HG03342 (cell line): Measurements from ENCODE around the gene MAPK14.

Source experiments
- ATAC-seq: cut with Tn5 transposase; IDR thresholded peaks from one replicate; pipeline ENCODE4 v1.9.1; 2021; ENCODE audit warnings: mild to moderate bottlenecking, moderate library complexity; ENCODE audit not compliant: unreplicated experiment

The MAPK14 gene

GRCh38 chr6:36035225-36035624, 7.6 kb downstream of the MAPK14 start:
- no peak for ATAC-seq

- no peak for ATAC-seq
These were observed 10.7 kb downstream of the MAPK14 start for GRCh38 chr6:36038120-36038876.

- ATAC-seq = no peak
These were observed 11.5 kb downstream of the MAPK14 start for GRCh38 chr6:36039112-36039511.

GRCh38 chr6:36040958-36041357, 13.3 kb downstream of the MAPK14 start:
- ATAC-seq = no peak

- ATAC-seq = no peak
These were observed 15.1 kb downstream of the MAPK14 start for GRCh38 chr6:36042618-36043260.

- ATAC-seq = no peak
These were observed 22.0 kb downstream of the MAPK14 start for GRCh38 chr6:36049582-36049981.

- no peak for ATAC-seq
These were observed 22.7 kb downstream of the MAPK14 start for GRCh38 chr6:36050305-36050704.

GRCh38 chr6:36050947-36051710, 23.5 kb downstream of the MAPK14 start:
- ATAC-seq = no peak

GRCh38 chr6:36052097-36052496, 24.5 kb downstream of the MAPK14 start:
- ATAC-seq = no peak

- ATAC-seq = no peak
These were observed 26.3 kb downstream of the MAPK14 start for GRCh38 chr6:36053878-36054277.

- no peak for ATAC-seq
These were observed 26.8 kb downstream of the MAPK14 start for GRCh38 chr6:36054415-36054814.

GRCh38 chr6:36054956-36055355, 27.3 kb downstream of the MAPK14 start:
- ATAC-seq = no peak

- no peak for ATAC-seq
These were observed 28.6 kb downstream of the MAPK14 start for GRCh38 chr6:36056178-36056577.

GRCh38 chr6:36061236-36061635, 33.6 kb downstream of the MAPK14 start:
- no peak for ATAC-seq

GRCh38 chr6:36062247-36062646, 34.6 kb downstream of the MAPK14 start:
- ATAC-seq = no peak

- ATAC-seq = no peak
These were observed 35.9 kb downstream of the MAPK14 start for GRCh38 chr6:36063318-36064060.

- no peak for ATAC-seq
These were observed 37.3 kb downstream of the MAPK14 start for GRCh38 chr6:36064770-36065396.

GRCh38 chr6:36065916-36066315, 38.3 kb downstream of the MAPK14 start:
- ATAC-seq = no peak

- no peak for ATAC-seq
These were observed 39.2 kb downstream of the MAPK14 start for GRCh38 chr6:36066817-36067216.

- no peak for ATAC-seq
These were observed 39.9 kb downstream of the MAPK14 start for GRCh38 chr6:36067374-36068011.
